IMR-90 (cell line): ENCODE results near the gene ABHD15. TPM values are rescaled to one million over a fixed set of nuclear protein-coding genes. Genes with fewer than 3 reads are reported as not detected.

ENCODE experiments used
- ATAC-seq: fragments of 200-7000 bp; cut with Tn5 transposase; 2 replicates; pipeline ENCODE4 v1.9.1; 2020; ENCODE audit warnings: low read depth, mild to moderate bottlenecking, moderate library complexity
- BruUV-seq: library from RNA; stranded (reverse); fragments of 400-500 nt; replicated peaks from 2 replicates; lab custom pipeline; 2021; lab: Mats Ljungman, UMichigan
- CTCF ChIA-PET: fragments of 300-600 bp; formaldehyde crosslinking; extraction: SDS; loops from one replicate; lab custom pipeline; 2021; ENCODE audit warnings: antibody characterized with exemption; lab: Yijun Ruan, JAX
- POLR2A ChIA-PET: fragments of 300-600 bp; sonication (Branson Sonifier 250); formaldehyde crosslinking; loops from one replicate; lab custom pipeline; 2022; ENCODE audit warnings: antibody characterized with exemption; ENCODE audit not compliant: unreplicated experiment; lab: Charles Lee
- DNase-seq: peaks from one replicate; pipeline ENCODE4 v3.0.0; 2013
- H2AFZ ChIP-seq: replicated peaks from 2 replicates; pipeline ENCODE3; 2013; ENCODE audit warnings: low read length, mild to moderate bottlenecking; ENCODE audit not compliant: poor library complexity
- H2AK5ac ChIP-seq: 2 replicates; pipeline ENCODE4 v1.6.1; 2013; ENCODE audit warnings: low read depth, low read length, inconsistent platforms
- H2AK9ac ChIP-seq: replicated peaks from 2 replicates; pipeline ENCODE3; 2013; ENCODE audit warnings: mild to moderate bottlenecking, low read depth, low read length, moderate library complexity; ENCODE audit not compliant: poor library complexity
- H2BK120ac ChIP-seq: 2 replicates; pipeline ENCODE4 v1.6.1; 2013; ENCODE audit warnings: low read depth, low read length, inconsistent platforms
- H2BK15ac ChIP-seq: 3 replicates; pipeline ENCODE4 v1.6.1; 2013; ENCODE audit warnings: low read depth, low read length, inconsistent platforms
- H2BK20ac ChIP-seq: 2 replicates; pipeline ENCODE4 v1.6.1; 2013; ENCODE audit warnings: low read depth, mild to moderate bottlenecking, inconsistent platforms, low read length, moderate library complexity
- H2BK5ac ChIP-seq: 2 replicates; pipeline ENCODE4 v1.6.1; 2013; ENCODE audit warnings: mild to moderate bottlenecking, low read depth, low read length, inconsistent platforms; ENCODE audit not compliant: poor library complexity, severe bottlenecking
- H3K14ac ChIP-seq: replicated peaks from 2 replicates; pipeline ENCODE4 v1.6.1; 2013; ENCODE audit warnings: low read depth, low read length, inconsistent platforms
- H3K18ac ChIP-seq: 2 replicates; pipeline ENCODE4 v1.6.1; 2013; ENCODE audit warnings: low read depth, low read length, control low read depth
- H3K23ac ChIP-seq: 2 replicates; pipeline ENCODE4 v1.6.1; 2013; ENCODE audit warnings: low read depth, low read length, inconsistent platforms
- H3K27ac ChIP-seq: 2 replicates; pipeline ENCODE4 v1.5.1; 2013; ENCODE audit warnings: mild to moderate bottlenecking, control low read depth, low read length; ENCODE audit not compliant: insufficient read depth
- H3K27me3 ChIP-seq: 2 replicates; pipeline ENCODE4 v1.6.1; 2013; ENCODE audit warnings: low read length; ENCODE audit not compliant: control insufficient read depth, insufficient read depth
- H3K36me3 ChIP-seq: 2 replicates; pipeline ENCODE4 v1.6.1; 2013; ENCODE audit warnings: low read length, mixed read lengths; ENCODE audit not compliant: control insufficient read depth, insufficient read depth
- H3K4ac ChIP-seq: 2 replicates; pipeline ENCODE4 v1.6.1; 2013; ENCODE audit warnings: low read depth, low read length, inconsistent platforms
- H3K4me1 ChIP-seq: 2 replicates; pipeline ENCODE4 v1.6.1; 2013; ENCODE audit warnings: low read length, mixed read lengths; ENCODE audit not compliant: control insufficient read depth, insufficient read depth
- H3K4me2 ChIP-seq: 2 replicates; pipeline ENCODE4 v1.6.1; 2013; ENCODE audit warnings: low read depth, mild to moderate bottlenecking, control low read depth, low read length, moderate library complexity
- H3K4me3 ChIP-seq: 2 replicates; pipeline ENCODE4 v1.5.1; 2013; ENCODE audit warnings: low read depth, mild to moderate bottlenecking, control low read depth, low read length, moderate library complexity; ENCODE audit not compliant: insufficient read depth
- H3K56ac ChIP-seq: 2 replicates; pipeline ENCODE4 v1.6.1; 2013; ENCODE audit warnings: low read length, inconsistent platforms; ENCODE audit not compliant: insufficient read depth; ENCODE audit errors: extremely low read depth
- H3K79me1 ChIP-seq, 2 experiments: 2 replicates each; pipeline ENCODE4 v1.6.1; 2013; ENCODE audit warnings: low read length in 2 of 2, inconsistent platforms in 1 of 2, low read depth in 1 of 2
- H3K9ac ChIP-seq: 2 replicates; pipeline ENCODE4 v1.6.1; 2013; ENCODE audit warnings: low read depth, low read length, control low read depth
- H3K9me1 ChIP-seq: 2 replicates; pipeline ENCODE4 v1.6.1; 2013; ENCODE audit warnings: low read length, inconsistent platforms; ENCODE audit not compliant: insufficient read depth
- H3K9me3 ChIP-seq: 2 replicates; pipeline ENCODE4 v1.6.1; 2013; ENCODE audit warnings: low read length; ENCODE audit not compliant: control insufficient read depth, insufficient read depth
- H4K20me1 ChIP-seq: 2 replicates; pipeline ENCODE4 v1.6.1; 2013; ENCODE audit warnings: low read length, inconsistent platforms; ENCODE audit not compliant: insufficient read depth
- H4K5ac ChIP-seq: 2 replicates; pipeline ENCODE4 v1.6.1; 2013; ENCODE audit warnings: mild to moderate bottlenecking, low read depth, low read length, control low read depth
- H4K8ac ChIP-seq, 2 experiments: 2 replicates each; pipeline ENCODE4 v1.6.1; 2013; ENCODE audit warnings: low read depth in 2 of 2, low read length in 2 of 2, control low read depth in 1 of 2, inconsistent platforms in 1 of 2
- H4K91ac ChIP-seq: 2 replicates; pipeline ENCODE4 v1.6.1; 2013; ENCODE audit warnings: low read depth, low read length, inconsistent platforms; ENCODE audit not compliant: insufficient read depth
- CHD1 ChIP-seq: IDR thresholded peaks from 2 replicates; pipeline ENCODE4 v1.6.1; 2012; ENCODE audit warnings: low read depth, low read length, improper control_type of control experiment
- ELK1 ChIP-seq: fragments of 150-350 bp; IDR thresholded peaks from 2 replicates; pipeline ENCODE4 v1.6.1; 2016; ENCODE audit warnings: low read depth, mild to moderate bottlenecking, low read length, moderate library complexity, borderline replicate concordance
- MAFK ChIP-seq: IDR thresholded peaks from 2 replicates; pipeline ENCODE4 v1.6.1; 2012; ENCODE audit warnings: low read depth, low read length, improper control_type of control experiment
- POLR2A ChIP-seq: IDR thresholded peaks from 2 replicates; pipeline ENCODE4 v1.6.1; 2012; ENCODE audit warnings: mild to moderate bottlenecking, low read depth, low read length
- USF2 ChIP-seq: fragments of 150-350 bp; IDR thresholded peaks from 2 replicates; pipeline ENCODE4 v1.6.1; 2017; ENCODE audit warnings: mild to moderate bottlenecking, antibody characterized with exemption, low read length, low read depth
- WGBS, 2 experiments: methylation state at CpG; one replicate each; pipeline versions ENCODE4 v1.1.5 to v1.1.7; 2013; ENCODE audit warnings: missing lambda C conversion rate in 2 of 2; ENCODE audit not compliant: insufficient read length in 1 of 2; ENCODE audit errors: extremely low coverage in 2 of 2; 5-methylcytosine and 5-hydroxymethylcytosine counted together
- dilution Hi-C: fragments of 300-500 bp; cut with HindIII; formaldehyde crosslinking; loops from one replicate; pipeline ENCODE4 v1.14.3; 2018; ENCODE audit warnings: low sequenced_read_pairs; ENCODE audit not compliant: unreplicated experiment
- in situ Hi-C: fragments of 300-500 bp; cut with MboI; formaldehyde crosslinking; loops from 3 replicates; pipeline ENCODE4 v1.14.3; 2019; ENCODE audit warnings: low sequenced_read_pairs, inconsistent platforms, mixed read lengths
- intact Hi-C: fragments of 100-400 bp; cut with micrococcal nuclease; formaldehyde crosslinking; loops from 2 replicates; pipeline ENCODE4 v1.10.0; 2022
- polyA plus RNA-seq, 3 experiments: library from polyadenylated mRNA; depleted of rRNA; stranded (reverse); fragments of >200 nt; gene quantifications; 2 replicates each; pipeline ENCODE4 v1.2.3, GENCODE V29; 2012; ENCODE audit warnings: low replicate concordance in 1 of 3
- total RNA-seq: library from RNA; depleted of rRNA; stranded (reverse); fragments of >200 nt; gene quantifications from 2 replicates; pipeline ENCODE4 v1.2.3, GENCODE V29; 2012

The ABHD15 gene
- total and polyA plus RNA-seq, 2 of the 4 experiments (the other 2 are of a cell fraction) = 3.2 to 4.6 TPM

GRCh38 chr17:29595943-29596774 is 29.3 kb upstream of the ABHD15 start:
- no peak overlapping the region for H2BK15ac ChIP-seq
- ATAC-seq (no peak), DNase-seq (no peak)
- BruUV-seq = no TSS peak
- POLR2A ChIA-PET = no interaction called here
- no peak overlapping the region for H3K23ac ChIP-seq
- TF ChIP-seq ELK1 (no peak), MAFK (no peak), POLR2A (no peak), CHD1 (no peak), USF2 (no peak)
- 85% methylated on average over 4 of the region's 12 CpGs; no CpG with 5 or more reads in 1 of the 2 experiments for WGBS, 2 experiments
- dilution Hi-C loops (no loop called here), intact Hi-C loops (no loop called here), in situ Hi-C loops (no loop called here)
- peaks cover 36% of the 10 kb centered on the region for H4K20me1 ChIP-seq
- no peak overlapping the region for H3K27ac ChIP-seq
- no peak overlapping the region for H4K8ac ChIP-seq
- H2BK20ac ChIP-seq = no peak overlapping the region
- H3K9me3 ChIP-seq = no peaks in the 10 kb centered on the region
- H3K79me1 ChIP-seq = peaks cover 0 to 16% of the 10 kb centered on the region in 2 experiments
- no peak overlapping the region for H2BK120ac ChIP-seq
- H3K9me1 ChIP-seq = no peaks in the 10 kb centered on the region
- H2AFZ ChIP-seq = no peak overlapping the region
- no peak overlapping the region for H3K4ac ChIP-seq
- H2BK5ac ChIP-seq = no peak overlapping the region
- H3K14ac ChIP-seq = no peak overlapping the region
- H3K9ac ChIP-seq = no peak overlapping the region
- 0 out of 2 replicates have a peak overlapping the region, but pooled peaks have one; percentile 10 for H2AK5ac ChIP-seq
- no peak overlapping the region for H3K56ac ChIP-seq
- H4K91ac ChIP-seq = no peak overlapping the region
- peaks cover 16% of the 10 kb centered on the region for H3K4me1 ChIP-seq
- no peak overlapping the region for H2AK9ac ChIP-seq
- peaks cover 2% of the 10 kb centered on the region; the same call in 1 of the 2 replicates for H3K27me3 ChIP-seq
- H3K18ac ChIP-seq = no peak overlapping the region
- H3K36me3 ChIP-seq = no peaks in the 10 kb centered on the region
- no peak overlapping the region for H3K4me3 ChIP-seq
- H3K4me2 ChIP-seq = no peak overlapping the region
- CTCF ChIA-PET = no interaction called here
- no peak overlapping the region for H4K5ac ChIP-seq
